GM18909 (cell line): ENCODE data around the gene GRAMD4.
"Not testable (repeated sequence)": the region's sequence is repeated elsewhere in the genome, so short reads cannot be mapped to it uniquely, and the experiment has no call there.

ENCODE experiments used
- ATAC-seq: cut with Tn5 transposase; IDR thresholded peaks from one replicate; pipeline ENCODE4 v1.9.1; 2021; ENCODE audit warnings: mild to moderate bottlenecking; ENCODE audit not compliant: unreplicated experiment, poor library complexity

Gene GRAMD4

GRCh38 chr22:46617207-46617985 lies 2.8 kb upstream of the GRAMD4 start:
- ATAC-seq: no peak

- no peak for ATAC-seq
Observed at GRCh38 chr22:46617986-46618647, 2.1 kb upstream of the GRAMD4 start.

- ATAC-seq: no peak
Observed at GRCh38 chr22:46618667-46619066, 1.5 kb upstream of the GRAMD4 start.

GRCh38 chr22:46619240-46619829 lies 851 bp upstream of the GRAMD4 start:
- ATAC-seq: no peak

GRCh38 chr22:46620588-46621242 lies 529 bp downstream of the GRAMD4 start:
- no peak for ATAC-seq

GRCh38 chr22:46621243-46621930 lies 1.2 kb downstream of the GRAMD4 start:
- not testable (repeated sequence) for ATAC-seq

GRCh38 chr22:46622081-46622521 lies 1.9 kb downstream of the GRAMD4 start:
- ATAC-seq: no peak

- no peak for ATAC-seq
Observed at GRCh38 chr22:46625113-46625842, 5.1 kb downstream of the GRAMD4 start.

- ATAC-seq: no peak
Observed at GRCh38 chr22:46625843-46626349, 5.7 kb downstream of the GRAMD4 start.

- ATAC-seq: no peak
Observed at GRCh38 chr22:46626356-46626755, 6.2 kb downstream of the GRAMD4 start.

GRCh38 chr22:46626911-46627805 lies 7.0 kb downstream of the GRAMD4 start:
- ATAC-seq: no peak

GRCh38 chr22:46627806-46628482 lies 7.8 kb downstream of the GRAMD4 start:
- ATAC-seq: no peak

- ATAC-seq: no peak
Observed at GRCh38 chr22:46628756-46629155, 8.6 kb downstream of the GRAMD4 start.

GRCh38 chr22:46629291-46629690 lies 9.1 kb downstream of the GRAMD4 start:
- no peak for ATAC-seq

GRCh38 chr22:46631113-46631512 lies 10.9 kb downstream of the GRAMD4 start:
- no peak for ATAC-seq

GRCh38 chr22:46632646-46633249 lies 12.6 kb downstream of the GRAMD4 start:
- no peak for ATAC-seq

GRCh38 chr22:46633334-46633890 lies 13.2 kb downstream of the GRAMD4 start:
- no peak for ATAC-seq
